HCT116 (cell line): Measurements from ENCODE around the gene PKP2.

ENCODE experiments used
- MAX ChIP-seq: IDR thresholded peaks from 2 replicates; pipeline ENCODE4 v1.6.1; 2012
- POLR2A ChIP-seq: IDR thresholded peaks from 2 replicates; pipeline ENCODE4 v1.7.0; 2011; ENCODE audit warnings: borderline replicate concordance; ENCODE audit not compliant: insufficient read depth, insufficient read length; ENCODE audit errors: extremely low read depth
- POLR2AphosphoS5 ChIP-seq: IDR thresholded peaks from 2 replicates; pipeline ENCODE4 v1.6.1; 2011; ENCODE audit warnings: mild to moderate bottlenecking, low read depth, low read length, moderate library complexity
- SRF ChIP-seq: IDR thresholded peaks from 2 replicates; pipeline ENCODE4 v1.6.1; 2012; ENCODE audit warnings: low read depth
- TF ChIP-seq, protein P1 (sequence below), 3 experiments: fragments of 200-600 bp in 1 of 3; sonication (generic) in 1 of 3; IDR thresholded peaks in 2 of 3; conservative IDR thresholded peaks in 1 of 3; 2 replicates each; pipeline ENCODE4 v1.5.1; 2012 to 2017; ENCODE audit warnings: low read depth in 2 of 3, low read length in 2 of 3, antibody characterized with exemption in 1 of 3, borderline replicate concordance in 1 of 3, control low read depth in 1 of 3, mild to moderate bottlenecking in 1 of 3, mixed read lengths in 1 of 3, mixed run types in 1 of 3, moderate library complexity in 1 of 3; ENCODE audit not compliant: insufficient read depth in 1 of 3

DNA sequence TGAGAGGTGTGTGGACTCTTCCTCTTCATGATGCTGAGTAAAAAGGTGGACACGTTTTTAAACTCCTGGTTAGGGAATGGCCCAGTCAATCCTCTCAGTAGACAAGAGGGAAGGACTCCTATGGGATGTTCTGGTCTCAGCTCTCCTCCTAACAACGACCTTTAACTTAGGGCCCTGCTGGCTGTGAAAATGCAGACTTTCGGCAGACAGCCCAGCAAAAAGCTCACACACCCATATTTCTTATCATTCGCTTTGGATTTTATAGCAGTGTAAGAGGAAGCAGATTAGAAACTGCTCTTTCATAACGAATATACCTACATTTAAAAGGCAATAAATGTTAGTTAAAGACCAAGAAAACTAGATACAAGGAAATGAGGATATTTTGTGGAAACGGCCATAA, 122.9 kb downstream of the PKP2 start:
- TF ChIP-seq MAX, result no peak
- TF ChIP-seq, protein P1, sequence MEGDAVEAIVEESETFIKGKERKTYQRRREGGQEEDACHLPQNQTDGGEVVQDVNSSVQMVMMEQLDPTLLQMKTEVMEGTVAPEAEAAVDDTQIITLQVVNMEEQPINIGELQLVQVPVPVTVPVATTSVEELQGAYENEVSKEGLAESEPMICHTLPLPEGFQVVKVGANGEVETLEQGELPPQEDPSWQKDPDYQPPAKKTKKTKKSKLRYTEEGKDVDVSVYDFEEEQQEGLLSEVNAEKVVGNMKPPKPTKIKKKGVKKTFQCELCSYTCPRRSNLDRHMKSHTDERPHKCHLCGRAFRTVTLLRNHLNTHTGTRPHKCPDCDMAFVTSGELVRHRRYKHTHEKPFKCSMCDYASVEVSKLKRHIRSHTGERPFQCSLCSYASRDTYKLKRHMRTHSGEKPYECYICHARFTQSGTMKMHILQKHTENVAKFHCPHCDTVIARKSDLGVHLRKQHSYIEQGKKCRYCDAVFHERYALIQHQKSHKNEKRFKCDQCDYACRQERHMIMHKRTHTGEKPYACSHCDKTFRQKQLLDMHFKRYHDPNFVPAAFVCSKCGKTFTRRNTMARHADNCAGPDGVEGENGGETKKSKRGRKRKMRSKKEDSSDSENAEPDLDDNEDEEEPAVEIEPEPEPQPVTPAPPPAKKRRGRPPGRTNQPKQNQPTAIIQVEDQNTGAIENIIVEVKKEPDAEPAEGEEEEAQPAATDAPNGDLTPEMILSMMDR (IDR thresholded peaks at IDR 0.05 in 2 of 3, conservative IDR thresholded peaks at IDR 0.05 in 1 of 3; ENCODE audit: borderline replicate concordance in 1 of 3, insufficient read depth in 1 of 3, low read depth in 2 of 3, low read length in 2 of 3), result no peak
- TF ChIP-seq POLR2AphosphoS5, result no peak
- TF ChIP-seq POLR2A, result no peak
- no peak for TF ChIP-seq SRF
